ENCODE measurements around the gene THSD1. TPM values are rescaled to one million over a fixed set of nuclear protein-coding genes. Genes with fewer than 3 reads are reported as not detected.

THSD1 gene
- total RNA-seq, 1 experiment from 2014 or later = 0.11 TPM

DNA sequence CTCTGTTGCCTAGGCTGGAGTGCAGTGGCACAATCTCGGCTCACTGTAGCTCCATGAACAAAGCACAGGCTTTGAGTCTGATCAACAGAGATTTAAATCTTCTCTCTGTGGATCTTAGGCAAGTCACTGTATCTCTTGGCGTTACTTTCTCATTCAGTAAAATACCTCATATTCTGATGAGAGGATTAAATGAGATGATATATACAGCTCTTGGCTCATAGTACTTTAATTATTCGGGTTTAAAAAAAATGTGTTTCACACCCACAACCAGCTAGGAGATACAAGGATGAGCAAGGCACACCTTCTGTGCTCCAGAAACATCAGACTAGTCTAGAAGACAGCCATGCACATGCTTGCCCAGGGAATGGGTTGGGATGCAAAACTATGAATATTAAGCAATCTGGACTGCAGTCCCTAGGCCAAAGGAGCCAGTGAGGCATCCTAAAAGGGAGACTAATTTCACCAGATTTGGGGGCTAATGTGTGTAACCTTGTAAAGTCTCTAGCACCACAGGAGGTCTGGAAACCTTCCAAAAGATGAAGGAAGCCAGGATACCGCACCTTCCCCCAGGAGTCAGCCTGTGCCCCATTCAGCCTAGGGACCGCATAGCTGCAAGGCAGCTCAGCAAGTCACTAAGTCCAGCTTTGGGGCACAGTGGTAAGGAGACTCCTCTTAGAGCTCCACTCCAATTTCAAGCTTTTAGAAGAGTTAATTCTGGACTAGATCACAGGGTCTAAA lies 42.0 kb upstream of the THSD1 start:
- intact Hi-C loops (cut with micrococcal nuclease; ENCODE audit: unreplicated experiment) = loop anchor here (10.0 kb wide), 1 partner anchor 293 kb away; the partner anchor contains the start of gene NEK3
- Histone ChIP-seq H3K27me3 (replicated peaks; ENCODE audit: control insufficient read depth, insufficient read depth, low read length) (no peaks in the 10 kb centered on the region), H3K4me3 (ENCODE audit: low read depth, low read length) (no peak overlapping the region), H3K36me3 (ENCODE audit: control insufficient read depth, insufficient read depth, low read length) (no peaks in the 10 kb centered on the region), H3K9me3 (no peaks in the 10 kb centered on the region), H3K4me1 (no peaks in the 10 kb centered on the region; the same call in 1 of the 2 replicates)
- Mint-ChIP-seq H3K4me1 (ENCODE audit: low read depth, unreplicated experiment) (peaks cover 7% of the 10 kb centered on the region), H3K9me3 (ENCODE audit: unreplicated experiment) (no peaks in the 10 kb centered on the region), H3K27me3 (ENCODE audit: insufficient read depth, unreplicated experiment) (no peaks in the 10 kb centered on the region), H3K27ac (ENCODE audit: unreplicated experiment) (no peak overlapping the region), H3K4me3 (ENCODE audit: unreplicated experiment) (no peak overlapping the region), H3K36me3 (ENCODE audit: insufficient read depth, unreplicated experiment) (no peaks in the 10 kb centered on the region)
- BruUV-seq (replicated peaks) = no TSS peak
- POLR2A ChIA-PET = no interaction called here
- CTCF ChIA-PET = no interaction called here
- TF ChIP-seq, protein P1, sequence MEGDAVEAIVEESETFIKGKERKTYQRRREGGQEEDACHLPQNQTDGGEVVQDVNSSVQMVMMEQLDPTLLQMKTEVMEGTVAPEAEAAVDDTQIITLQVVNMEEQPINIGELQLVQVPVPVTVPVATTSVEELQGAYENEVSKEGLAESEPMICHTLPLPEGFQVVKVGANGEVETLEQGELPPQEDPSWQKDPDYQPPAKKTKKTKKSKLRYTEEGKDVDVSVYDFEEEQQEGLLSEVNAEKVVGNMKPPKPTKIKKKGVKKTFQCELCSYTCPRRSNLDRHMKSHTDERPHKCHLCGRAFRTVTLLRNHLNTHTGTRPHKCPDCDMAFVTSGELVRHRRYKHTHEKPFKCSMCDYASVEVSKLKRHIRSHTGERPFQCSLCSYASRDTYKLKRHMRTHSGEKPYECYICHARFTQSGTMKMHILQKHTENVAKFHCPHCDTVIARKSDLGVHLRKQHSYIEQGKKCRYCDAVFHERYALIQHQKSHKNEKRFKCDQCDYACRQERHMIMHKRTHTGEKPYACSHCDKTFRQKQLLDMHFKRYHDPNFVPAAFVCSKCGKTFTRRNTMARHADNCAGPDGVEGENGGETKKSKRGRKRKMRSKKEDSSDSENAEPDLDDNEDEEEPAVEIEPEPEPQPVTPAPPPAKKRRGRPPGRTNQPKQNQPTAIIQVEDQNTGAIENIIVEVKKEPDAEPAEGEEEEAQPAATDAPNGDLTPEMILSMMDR (IDR thresholded peaks at IDR 0.05; ENCODE audit: insufficient read depth in 1 of 2, low read depth in 1 of 2, low read length in 1 of 2, severe bottlenecking in 1 of 2, unreplicated experiment in 1 of 2) = no peak
- DNase-seq = no peak

DNA sequence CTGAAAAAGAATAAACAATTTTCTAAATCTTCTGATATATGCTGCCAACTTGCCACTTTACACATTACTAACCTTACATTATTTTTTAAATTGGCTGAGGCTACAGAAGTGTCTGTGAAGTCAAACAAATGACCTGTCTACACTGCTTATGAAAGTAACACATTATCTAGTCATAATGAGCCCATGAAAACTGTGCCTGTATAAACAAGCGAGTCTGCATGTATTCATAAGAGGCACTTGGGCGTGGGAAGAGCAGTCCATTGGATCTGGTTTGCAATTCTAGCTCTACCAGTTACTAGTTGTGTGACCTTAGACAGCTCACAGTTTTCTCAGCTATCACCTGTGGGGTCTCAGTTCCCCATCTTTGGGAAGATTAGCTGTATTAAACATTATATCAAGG lies 41.4 kb upstream of the THSD1 start:
- H3K36me3 Mint-ChIP-seq (ENCODE audit: insufficient read depth, unreplicated experiment) = no peaks in the 10 kb centered on the region
- H3K4me1 ChIP-seq = no peaks in the 10 kb centered on the region; the same call in 1 of the 2 replicates
- H3K36me3 ChIP-seq (ENCODE audit: control insufficient read depth, insufficient read depth, low read length) = no peaks in the 10 kb centered on the region
- H3K9me3 Mint-ChIP-seq (ENCODE audit: unreplicated experiment) = no peaks in the 10 kb centered on the region
- H3K4me1 Mint-ChIP-seq (ENCODE audit: low read depth, unreplicated experiment) = peaks cover 7% of the 10 kb centered on the region
- H3K27me3 ChIP-seq (replicated peaks; ENCODE audit: control insufficient read depth, insufficient read depth, low read length) = no peaks in the 10 kb centered on the region
- intact Hi-C loops (cut with micrococcal nuclease; ENCODE audit: unreplicated experiment) = loop anchor here (10.0 kb wide), 1 partner anchor 293 kb away; the partner anchor contains the start of gene NEK3
- TF ChIP-seq, protein P1 (IDR thresholded peaks at IDR 0.05; ENCODE audit: insufficient read depth in 1 of 2, low read depth in 1 of 2, low read length in 1 of 2, severe bottlenecking in 1 of 2, unreplicated experiment in 1 of 2) = no peak
- no TSS peak for BruUV-seq (replicated peaks)
- H3K9me3 ChIP-seq = no peaks in the 10 kb centered on the region
- H3K4me3 ChIP-seq (ENCODE audit: low read depth, low read length) = no peak overlapping the region
- no peak for DNase-seq
- no peaks in the 10 kb centered on the region for H3K27me3 Mint-ChIP-seq (ENCODE audit: insufficient read depth, unreplicated experiment)
- no peak overlapping the region for H3K4me3 Mint-ChIP-seq (ENCODE audit: unreplicated experiment)
- ChIA-PET POLR2A (no interaction called here), CTCF (no interaction called here)
- H3K27ac Mint-ChIP-seq (ENCODE audit: unreplicated experiment) = no peak overlapping the region

GRCh38 chr13:52446265-52446664 lies 40.3 kb upstream of the THSD1 start:
- H3K27ac Mint-ChIP-seq (ENCODE audit: unreplicated experiment) = no peak overlapping the region
- peaks cover 7% of the 10 kb centered on the region for H3K4me1 Mint-ChIP-seq (ENCODE audit: low read depth, unreplicated experiment)
- no peaks in the 10 kb centered on the region for H3K27me3 Mint-ChIP-seq (ENCODE audit: insufficient read depth, unreplicated experiment)
- DNase-seq = peak in 1 of 2 experiments; percentile 36
- no TSS peak for BruUV-seq (replicated peaks)
- Histone ChIP-seq H3K36me3 (ENCODE audit: control insufficient read depth, insufficient read depth, low read length) (no peaks in the 10 kb centered on the region), H3K4me1 (no peaks in the 10 kb centered on the region; the same call in 1 of the 2 replicates), H3K27me3 (replicated peaks; ENCODE audit: control insufficient read depth, insufficient read depth, low read length) (no peaks in the 10 kb centered on the region), H3K9me3 (no peaks in the 10 kb centered on the region), H3K4me3 (ENCODE audit: low read depth, low read length) (no peak overlapping the region)
- no peaks in the 10 kb centered on the region for H3K9me3 Mint-ChIP-seq (ENCODE audit: unreplicated experiment)
- no peak overlapping the region for H3K4me3 Mint-ChIP-seq (ENCODE audit: unreplicated experiment)
- POLR2A ChIA-PET = interaction anchor here (0.7 kb wide), 1 partner anchor 18 kb away, joined by 12 read pairs; no protein-coding TSS in a partner anchor
- TF ChIP-seq, protein P1 (IDR thresholded peaks at IDR 0.05; ENCODE audit: insufficient read depth in 1 of 2, low read depth in 1 of 2, low read length in 1 of 2, severe bottlenecking in 1 of 2, unreplicated experiment in 1 of 2) = no peak
- CTCF ChIA-PET = no interaction called here
- H3K36me3 Mint-ChIP-seq (ENCODE audit: insufficient read depth, unreplicated experiment) = no peaks in the 10 kb centered on the region
- intact Hi-C loops (cut with micrococcal nuclease; ENCODE audit: unreplicated experiment) = loop anchor here (10.0 kb wide), 1 partner anchor 291 kb away; the partner anchor contains the start of gene NEK3
